Fibroblast of skin of right biceps (primary cell): Measurements from ENCODE around the gene MKRN3.

ENCODE experiments used
- DNase-seq: peaks from one replicate; pipeline ENCODE4 v3.0.0-alpha.2; 2013

MKRN3 gene

DNA sequence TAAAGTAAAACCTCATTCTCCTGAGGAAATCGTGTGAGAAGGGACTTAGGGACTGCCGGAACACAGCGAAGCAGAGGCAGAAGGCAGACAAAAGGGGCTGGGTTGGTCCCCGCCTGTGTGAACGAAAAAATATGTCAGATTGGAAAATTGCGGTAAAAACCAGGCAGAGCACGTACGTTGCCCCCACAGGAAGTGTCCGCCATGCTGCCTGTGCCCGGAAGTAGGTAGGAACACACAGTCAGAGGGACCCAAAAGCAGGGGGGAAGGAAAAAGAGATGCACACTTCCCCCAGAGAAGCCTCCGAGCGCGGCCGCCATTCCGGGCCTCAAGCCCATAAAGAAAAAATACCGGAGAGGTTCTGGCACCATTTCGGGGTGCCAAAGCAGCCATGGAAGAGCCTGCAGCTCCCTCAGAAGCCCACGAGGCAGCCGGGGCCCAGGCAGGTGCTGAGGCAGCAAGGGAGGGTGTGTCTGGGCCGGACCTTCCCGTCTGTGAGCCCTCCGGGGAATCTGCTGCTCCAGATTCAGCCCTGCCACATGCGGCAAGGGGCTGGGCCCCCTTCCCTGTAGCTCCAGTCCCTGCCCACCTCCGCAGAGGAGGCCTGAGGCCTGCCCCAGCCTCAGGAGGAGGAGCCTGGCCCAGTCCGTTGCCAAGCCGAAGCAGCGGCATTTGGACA, at the start of gene MKRN3:
Gene MKRN3 (plus strand): TSS at position 280 of the 676 bp plus-strand sequence. CDS start 109 bp downstream, at position 389.
- peak; percentile 65 for DNase-seq

DNA sequence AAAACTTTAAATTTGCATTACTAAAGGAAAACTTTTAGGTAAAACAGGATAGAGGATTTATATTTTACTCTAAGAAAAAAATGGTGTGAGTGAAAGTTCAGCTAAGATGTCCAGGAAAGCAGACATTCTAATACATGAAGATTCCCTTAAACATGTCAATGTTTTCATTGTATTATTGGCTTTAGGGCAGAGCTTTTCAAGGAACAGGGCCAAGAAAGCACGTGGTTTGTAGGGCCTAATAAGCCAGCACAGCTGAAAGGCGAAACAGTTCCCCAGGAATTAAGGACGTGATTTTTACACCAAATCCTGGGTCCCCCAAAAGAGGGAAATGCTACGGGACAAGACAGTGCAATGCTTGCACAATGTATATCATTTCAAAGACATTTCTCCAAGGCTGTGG, 48.6 kb upstream of the MKRN3 start:
- DNase-seq = no peak

DNA sequence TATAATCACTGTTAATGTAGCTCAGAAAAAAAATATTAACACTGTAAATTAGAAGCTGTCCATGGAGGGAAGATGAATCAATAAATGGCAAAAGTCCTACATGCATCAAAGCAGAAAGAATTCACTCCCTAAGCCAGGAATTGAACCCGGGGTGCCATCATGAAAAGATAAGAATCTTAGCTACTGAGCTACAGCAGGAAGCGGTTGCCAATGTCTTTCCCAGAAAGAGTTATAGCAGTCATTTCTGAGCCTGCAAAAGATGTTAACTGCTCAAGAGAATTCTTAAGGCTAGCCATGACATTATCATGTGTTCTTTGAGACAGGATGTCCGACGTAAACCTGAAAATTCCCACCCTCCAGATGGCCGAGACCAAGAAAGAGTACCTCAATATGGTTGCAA, 47.4 kb upstream of the MKRN3 start:
- no peak for DNase-seq

DNA sequence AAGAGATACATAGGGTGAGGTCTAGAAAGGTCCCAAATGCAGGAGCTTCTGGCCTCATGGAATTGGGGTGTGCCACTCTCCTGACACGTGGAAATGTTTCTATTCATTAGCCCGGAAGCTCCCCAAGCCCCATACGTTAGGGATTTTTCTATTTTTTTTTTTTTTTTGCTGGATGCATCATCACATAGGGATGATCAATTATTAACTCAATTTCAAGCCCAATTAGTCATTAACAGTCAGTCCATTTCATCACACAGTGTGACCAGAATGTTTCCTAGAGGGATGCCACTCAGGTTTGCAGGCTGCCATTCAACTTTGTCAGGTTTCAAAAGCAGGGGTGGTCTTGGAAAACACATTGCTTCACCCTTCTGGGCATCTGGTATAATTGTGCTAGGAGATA, 40.7 kb upstream of the MKRN3 start:
- DNase-seq = no peak

GRCh38 chr15:23529891-23530290, 35.6 kb upstream of the MKRN3 start:
- DNase-seq = no peak

GRCh38 chr15:23532024-23532423, 33.5 kb upstream of the MKRN3 start:
- DNase-seq = no peak

GRCh38 chr15:23536659-23537058, 28.8 kb upstream of the MKRN3 start:
- no peak for DNase-seq

DNA sequence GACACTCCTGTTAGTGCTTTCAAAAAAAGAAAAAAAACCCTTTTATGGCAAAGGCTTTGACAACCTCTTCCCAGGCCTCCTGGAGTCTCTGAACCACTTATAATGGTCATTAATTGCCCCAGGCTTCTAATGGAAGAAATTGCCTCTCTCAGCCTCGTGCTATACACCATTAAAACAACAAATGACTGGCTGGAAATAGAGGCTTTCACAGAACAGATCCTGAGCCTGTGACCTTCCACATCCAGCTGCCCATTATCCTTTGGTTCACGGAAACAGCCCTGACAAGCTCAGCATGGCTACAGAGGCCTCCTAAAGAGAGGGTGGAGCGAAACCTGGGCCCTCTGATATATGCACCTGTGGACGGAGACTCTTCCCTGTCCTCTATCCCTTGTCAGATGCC, 26.8 kb upstream of the MKRN3 start:
- DNase-seq = no peak

DNA sequence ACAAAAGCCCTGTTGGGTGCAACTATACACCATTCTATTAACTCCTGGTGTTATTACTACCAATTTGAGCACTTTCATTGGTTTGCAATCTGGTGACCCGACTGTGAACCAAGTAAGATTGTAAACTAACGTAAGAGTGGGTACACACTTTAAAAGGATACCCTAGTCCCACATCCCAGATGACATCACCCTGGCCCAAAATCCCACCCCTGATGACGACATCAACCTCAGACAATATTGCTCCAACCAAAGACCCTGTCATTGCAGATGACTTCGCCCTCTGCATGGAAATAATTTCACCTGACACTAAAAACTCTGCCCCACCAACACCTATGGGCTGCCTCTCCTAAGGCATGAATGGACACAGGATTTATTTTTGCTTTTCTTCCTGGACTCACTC, 25.6 kb upstream of the MKRN3 start:
- no peak for DNase-seq

- DNase-seq = no peak
Observed at GRCh38 chr15:23546158-23546557, 19.3 kb upstream of the MKRN3 start.

GRCh38 chr15:23548071-23548470, 17.4 kb upstream of the MKRN3 start:
- DNase-seq = no peak

DNA sequence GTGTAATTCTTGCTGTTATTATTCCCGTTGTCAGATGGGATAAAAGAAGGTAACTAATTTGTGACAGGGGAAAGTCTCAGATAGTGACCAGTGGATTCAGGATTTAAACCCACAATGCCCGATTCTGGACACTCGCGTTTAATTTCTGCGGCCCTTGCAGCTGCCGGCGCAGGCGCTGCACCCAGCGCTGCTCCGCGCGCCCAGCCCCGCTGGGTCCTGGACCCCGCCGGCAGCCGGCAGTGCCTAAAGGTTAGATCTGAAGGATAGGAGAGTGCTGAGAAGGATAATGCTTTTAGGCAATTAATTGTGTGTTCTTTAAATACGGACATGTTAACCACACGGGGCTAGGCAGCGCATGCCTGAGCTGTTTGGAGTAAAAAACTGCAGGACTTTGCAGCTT, 3.6 kb upstream of the MKRN3 start:
- no peak for DNase-seq

DNA sequence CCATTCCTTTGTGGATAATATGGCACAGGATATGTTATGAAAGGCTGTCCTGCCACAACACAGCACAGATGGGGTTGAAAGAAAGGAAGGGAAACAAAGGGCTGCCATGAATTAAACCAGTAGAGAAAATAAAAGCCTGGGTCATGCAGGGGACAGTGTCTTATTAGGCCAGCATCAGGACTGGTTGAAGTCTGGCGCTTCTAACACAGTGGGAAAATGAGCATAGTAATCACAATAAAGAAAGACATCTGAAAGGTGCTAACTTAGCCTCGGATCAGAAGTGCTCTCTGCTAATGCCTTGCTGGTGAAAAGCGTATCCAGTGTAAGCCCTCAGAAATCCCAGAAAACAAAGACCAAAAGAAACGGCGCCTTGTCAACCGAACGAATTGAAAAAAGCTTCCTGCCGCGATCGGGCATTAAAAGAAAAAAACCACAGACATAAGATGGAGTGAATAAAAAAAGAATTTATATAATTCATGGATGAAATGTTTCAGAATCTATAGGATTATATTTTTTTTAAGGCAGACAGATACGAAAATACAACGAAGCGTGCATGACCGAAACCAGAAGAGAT, 566 bp upstream of the MKRN3 start:
- no peak for DNase-seq

DNA sequence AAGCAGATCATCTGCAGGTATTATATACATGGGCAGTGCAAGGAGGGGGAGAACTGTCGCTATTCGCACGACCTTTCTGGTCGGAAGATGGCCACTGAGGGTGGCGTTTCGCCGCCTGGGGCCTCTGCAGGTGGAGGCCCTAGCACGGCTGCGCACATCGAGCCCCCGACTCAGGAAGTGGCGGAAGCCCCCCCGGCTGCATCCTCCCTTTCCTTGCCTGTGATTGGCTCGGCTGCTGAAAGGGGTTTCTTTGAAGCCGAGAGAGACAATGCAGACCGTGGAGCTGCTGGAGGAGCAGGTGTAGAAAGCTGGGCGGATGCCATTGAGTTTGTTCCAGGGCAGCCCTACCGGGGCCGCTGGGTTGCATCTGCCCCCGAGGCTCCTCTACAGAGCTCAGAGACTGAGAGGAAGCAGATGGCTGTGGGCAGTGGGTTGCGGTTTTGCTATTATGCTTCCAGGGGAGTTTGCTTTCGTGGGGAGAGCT, 639 bp downstream of the MKRN3 start:
- DNase-seq = no peak

GRCh38 chr15:23566651-23567050, 1.2 kb downstream of the MKRN3 start:
- DNase-seq = no peak

- no peak for DNase-seq
Observed at GRCh38 chr15:23567921-23568320, 2.4 kb downstream of the MKRN3 start.

DNA sequence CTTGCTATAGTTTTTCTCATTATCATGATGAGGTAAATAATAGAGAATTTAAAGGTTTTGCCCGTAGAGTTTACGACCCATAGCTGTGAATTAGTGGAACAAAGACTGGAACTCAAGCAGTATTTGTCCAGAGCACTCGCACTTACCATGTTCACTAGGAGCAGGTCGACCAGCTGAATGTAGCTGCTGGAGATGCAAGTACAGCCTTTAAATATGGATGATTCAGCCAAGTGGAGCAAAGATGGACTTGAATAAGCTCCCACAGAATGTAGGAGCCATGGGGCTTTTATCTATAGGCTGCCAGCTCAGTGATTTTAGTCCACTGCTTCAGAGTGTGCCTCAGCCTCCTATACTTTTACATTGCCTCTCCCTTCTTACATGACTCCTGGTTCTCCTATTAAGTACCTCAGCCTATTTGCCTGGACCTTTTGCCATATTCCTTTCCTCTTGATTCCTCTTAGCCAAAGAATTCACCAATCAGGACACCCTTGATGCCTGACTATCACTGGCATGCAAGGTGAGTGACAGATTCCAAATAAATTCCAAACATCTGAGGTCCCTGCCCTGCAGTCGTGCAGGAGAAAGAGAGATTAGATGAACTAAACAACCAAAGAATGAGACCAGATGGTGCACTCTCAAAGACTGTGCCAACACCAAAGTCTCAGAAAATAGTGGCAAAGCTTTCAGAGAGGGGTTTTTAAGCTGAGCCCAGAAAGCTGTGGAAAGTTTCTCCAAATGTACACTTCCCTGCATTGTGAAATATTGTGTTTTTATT, 3.9 kb downstream of the MKRN3 start:
- no peak for DNase-seq

DNA sequence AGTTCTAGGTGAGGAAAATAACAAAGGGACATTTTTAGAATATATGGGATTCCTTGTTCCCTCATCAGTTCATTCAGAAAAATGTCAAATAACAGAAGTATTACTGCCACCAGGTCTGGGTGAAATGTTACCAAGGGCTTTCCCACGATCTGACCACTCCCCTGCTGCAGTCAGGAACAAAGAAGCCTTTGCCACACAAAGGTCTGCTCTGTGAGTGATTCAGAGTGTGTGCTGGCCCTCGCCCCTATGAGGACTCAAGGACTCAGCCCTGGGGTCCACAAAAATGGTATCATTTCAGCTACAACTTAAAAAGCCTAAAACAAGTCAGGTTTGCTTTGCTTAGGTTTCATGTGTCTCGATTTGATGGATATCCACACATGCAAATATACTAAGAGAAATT, 5.0 kb downstream of the MKRN3 start:
- no peak for DNase-seq

DNA sequence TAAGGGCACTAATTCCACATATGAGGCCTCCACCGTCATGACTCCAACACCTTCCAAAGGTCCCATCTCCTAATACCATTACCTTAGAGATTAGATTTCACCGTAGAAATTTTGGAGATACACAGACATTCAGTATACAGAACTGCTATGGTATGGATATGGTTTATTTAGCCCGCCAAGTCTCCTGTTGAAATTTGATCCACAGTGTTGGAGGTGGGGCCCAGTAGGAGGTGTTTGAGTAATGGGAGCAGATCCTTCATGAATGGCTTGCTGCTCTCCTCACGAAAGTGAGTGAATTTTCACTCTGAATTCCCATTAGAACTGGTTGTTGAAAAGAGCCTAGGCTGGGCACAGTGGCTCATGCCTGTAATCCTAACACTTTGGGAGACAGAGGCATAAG, 7.4 kb downstream of the MKRN3 start:
- DNase-seq = no peak

DNA sequence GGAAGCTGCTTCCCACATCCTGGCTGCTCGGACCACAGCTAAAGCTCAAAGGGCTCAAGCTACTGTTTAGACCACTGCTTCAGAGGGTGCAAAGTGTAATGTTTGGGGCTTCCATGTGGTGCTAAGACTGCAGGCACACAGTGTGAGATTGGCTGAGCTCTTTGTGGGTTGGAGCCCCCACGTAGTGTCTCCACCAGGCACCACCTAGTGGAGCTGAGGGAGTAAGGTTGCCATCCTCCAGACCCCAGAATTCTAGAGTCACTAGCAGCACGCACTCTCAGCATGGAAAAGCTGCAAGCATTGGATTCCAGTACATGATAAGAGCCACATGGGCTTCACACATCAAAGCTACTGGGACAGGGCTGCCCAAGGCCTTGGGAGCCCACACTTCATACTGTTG, 9.3 kb downstream of the MKRN3 start:
- DNase-seq = no peak

DNA sequence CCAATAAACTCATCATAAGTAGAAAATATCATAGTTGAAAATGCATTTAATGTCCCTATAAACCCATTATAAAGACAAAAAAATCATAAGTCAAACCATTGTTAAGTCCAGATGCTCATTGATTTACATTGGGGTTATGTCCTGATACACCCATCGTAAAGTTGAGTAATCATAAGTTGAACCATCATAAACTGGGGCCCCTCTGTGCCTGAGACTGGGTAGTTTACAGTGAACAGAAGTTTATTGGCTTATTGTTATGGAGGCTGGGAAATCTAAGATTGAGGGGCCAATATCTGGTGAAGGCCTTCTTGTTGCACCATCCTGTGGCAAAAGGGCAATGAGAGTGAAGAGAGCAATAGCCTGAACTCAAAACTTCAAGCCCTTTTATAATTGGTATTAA, 10.6 kb downstream of the MKRN3 start:
- no peak for DNase-seq

- no peak for DNase-seq
Observed at GRCh38 chr15:23578521-23579150, 13.2 kb downstream of the MKRN3 start.

DNA sequence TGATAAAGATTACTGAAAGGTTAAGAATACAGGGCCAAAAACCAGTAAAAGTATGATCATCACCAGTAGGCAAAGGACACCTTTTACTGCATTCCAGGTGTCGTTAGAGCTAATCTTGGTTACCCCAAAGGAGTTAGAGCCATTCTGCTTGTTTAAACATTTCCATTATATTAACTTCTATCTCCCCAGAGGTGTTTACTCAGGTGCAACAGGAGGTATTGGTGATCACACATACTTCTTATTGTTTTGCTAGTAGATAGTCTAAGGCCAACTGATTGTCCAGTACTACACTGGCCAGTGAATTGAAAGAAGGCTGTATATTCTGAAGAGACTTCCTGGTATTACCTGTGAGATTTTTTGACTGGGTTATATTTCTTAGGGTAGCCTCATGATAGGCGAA, 22.8 kb downstream of the MKRN3 start:
- DNase-seq = no peak

DNA sequence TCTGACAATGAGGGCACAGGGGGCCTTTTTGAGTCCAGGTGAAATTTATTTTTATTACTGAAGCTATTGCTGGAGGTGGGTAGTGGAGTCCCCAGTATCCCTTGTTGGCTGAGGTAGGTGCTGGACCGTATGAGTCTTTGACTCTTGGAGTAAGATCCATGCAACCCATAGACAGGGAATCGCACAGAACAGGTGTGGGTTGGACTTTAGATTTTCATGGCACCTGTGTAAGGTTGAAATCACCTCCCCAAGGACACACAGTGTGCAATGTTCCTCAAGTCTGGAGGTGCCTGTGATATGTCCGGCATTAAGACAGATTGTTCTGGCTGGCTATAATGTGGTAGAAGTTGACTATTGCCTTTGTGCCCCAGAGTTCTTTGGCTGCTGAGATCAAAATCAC, 23.5 kb downstream of the MKRN3 start:
- no peak for DNase-seq
